ENCODE measurements around the gene MAML1.

DNA sequence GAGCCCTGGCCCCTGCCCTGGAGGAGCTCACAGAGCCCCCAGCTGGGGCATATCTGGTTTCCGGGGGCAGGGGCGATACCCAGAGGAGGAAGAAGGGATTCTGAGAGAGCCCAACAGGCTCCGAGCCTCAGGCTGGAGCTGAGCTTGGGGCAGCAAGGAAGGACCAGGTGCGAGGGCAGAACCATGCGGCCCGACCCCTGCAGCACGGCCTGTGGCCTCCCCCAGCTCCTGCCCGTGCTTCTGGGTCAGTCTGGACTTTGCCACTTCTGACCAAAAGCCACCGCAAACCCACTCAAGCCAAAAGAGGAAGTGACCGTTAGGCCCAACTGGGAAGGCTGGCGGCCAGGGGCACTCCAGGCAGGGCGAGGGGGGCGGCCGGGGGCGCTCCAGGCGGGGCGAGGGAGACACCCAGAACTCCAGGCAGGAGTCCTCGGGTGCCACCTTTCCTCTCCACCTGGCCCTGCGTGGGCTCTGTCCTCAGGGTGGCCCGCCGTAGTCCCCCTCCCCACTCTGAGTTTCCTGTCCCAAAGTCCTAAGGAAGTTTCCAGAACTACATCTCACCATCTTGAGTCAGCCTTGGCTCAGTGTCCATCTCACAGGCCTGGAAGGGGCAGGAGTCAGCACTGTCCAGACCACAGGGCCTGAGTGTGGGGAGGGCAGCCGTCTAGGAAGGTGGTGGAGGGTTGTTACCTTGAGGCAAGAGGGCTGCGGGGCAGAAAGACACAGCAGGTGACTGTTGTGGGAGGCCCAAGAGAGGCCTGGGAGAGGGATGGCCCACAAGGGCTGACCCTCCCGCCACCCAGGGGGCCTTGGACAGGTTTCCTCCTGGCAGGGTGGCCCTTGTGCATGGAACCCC lies 60.2 kb downstream of the MAML1 start:
- TF ChIP-seq, protein P1, sequence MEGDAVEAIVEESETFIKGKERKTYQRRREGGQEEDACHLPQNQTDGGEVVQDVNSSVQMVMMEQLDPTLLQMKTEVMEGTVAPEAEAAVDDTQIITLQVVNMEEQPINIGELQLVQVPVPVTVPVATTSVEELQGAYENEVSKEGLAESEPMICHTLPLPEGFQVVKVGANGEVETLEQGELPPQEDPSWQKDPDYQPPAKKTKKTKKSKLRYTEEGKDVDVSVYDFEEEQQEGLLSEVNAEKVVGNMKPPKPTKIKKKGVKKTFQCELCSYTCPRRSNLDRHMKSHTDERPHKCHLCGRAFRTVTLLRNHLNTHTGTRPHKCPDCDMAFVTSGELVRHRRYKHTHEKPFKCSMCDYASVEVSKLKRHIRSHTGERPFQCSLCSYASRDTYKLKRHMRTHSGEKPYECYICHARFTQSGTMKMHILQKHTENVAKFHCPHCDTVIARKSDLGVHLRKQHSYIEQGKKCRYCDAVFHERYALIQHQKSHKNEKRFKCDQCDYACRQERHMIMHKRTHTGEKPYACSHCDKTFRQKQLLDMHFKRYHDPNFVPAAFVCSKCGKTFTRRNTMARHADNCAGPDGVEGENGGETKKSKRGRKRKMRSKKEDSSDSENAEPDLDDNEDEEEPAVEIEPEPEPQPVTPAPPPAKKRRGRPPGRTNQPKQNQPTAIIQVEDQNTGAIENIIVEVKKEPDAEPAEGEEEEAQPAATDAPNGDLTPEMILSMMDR (IDR thresholded peaks at IDR 0.05): no peak
- no peak for TF ChIP-seq EZH2 (IDR thresholded peaks at IDR 0.05; ENCODE audit: borderline replicate concordance, insufficient read depth, low read depth, low read length, poor library complexity, severe bottlenecking)

All from B cell (primary cell).